Fibroblast of gingiva (primary cell): Measurements from ENCODE around the gene KRTAP13-2.

Experiments
- DNase-seq: peaks from one replicate; pipeline ENCODE4 v3.0.0-alpha.2; 2011; ENCODE audit warnings: low read depth

The KRTAP13-2 gene

GRCh38 chr21:30372139-30372770 lies at the start of gene KRTAP13-2:
KRTAP13-2 (minus strand) TSS chr21:30372271; CDS start chr21:30372213, 58 bp downstream.
- DNase-seq, result no peak

- no peak for DNase-seq
These were observed 43.9 kb upstream of the KRTAP13-2 start for GRCh38 chr21:30415993-30416392.

- DNase-seq, result peak; percentile 4
These were observed 36.9 kb upstream of the KRTAP13-2 start for GRCh38 chr21:30408782-30409494.

GRCh38 chr21:30395731-30396130 lies 23.7 kb upstream of the KRTAP13-2 start, which contains the start of gene KRTAP13-1:
KRTAP13-1 (plus strand) TSS chr21:30396031; CDS start chr21:30396087, 56 bp downstream.
- DNase-seq, result no peak

- no peak for DNase-seq
These were observed 19.5 kb upstream of the KRTAP13-2 start for GRCh38 chr21:30391492-30392025.

GRCh38 chr21:30382201-30382600 lies 10.1 kb upstream of the KRTAP13-2 start:
- no peak for DNase-seq

GRCh38 chr21:30355906-30356305 lies 16.2 kb downstream of the KRTAP13-2 start:
- DNase-seq, result no peak

GRCh38 chr21:30354308-30355005 lies 17.6 kb downstream of the KRTAP13-2 start:
- DNase-seq, result no peak

- DNase-seq, result no peak
These were observed 20.5 kb downstream of the KRTAP13-2 start for GRCh38 chr21:30351534-30351933.

- no peak for DNase-seq
These were observed 22.5 kb downstream of the KRTAP13-2 start for GRCh38 chr21:30349572-30349971.

GRCh38 chr21:30348506-30348905 lies 23.6 kb downstream of the KRTAP13-2 start, which contains the start of gene KRTAP23-1:
KRTAP23-1 (minus strand) TSS chr21:30348606; CDS start chr21:30348606, 0 bp downstream.
- no peak for DNase-seq

GRCh38 chr21:30345014-30345413 lies 27.1 kb downstream of the KRTAP13-2 start:
- no peak for DNase-seq

GRCh38 chr21:30340714-30341573 lies 31.1 kb downstream of the KRTAP13-2 start:
- DNase-seq, result no peak

- DNase-seq, result no peak
These were observed 33.4 kb downstream of the KRTAP13-2 start for GRCh38 chr21:30338717-30339116.

GRCh38 chr21:30337772-30338171 lies 34.3 kb downstream of the KRTAP13-2 start:
- no peak for DNase-seq

GRCh38 chr21:30337276-30337744 lies 34.8 kb downstream of the KRTAP13-2 start, which contains the start of gene KRTAP27-1:
KRTAP27-1 (minus strand) TSS chr21:30337694; CDS start chr21:30337668, 26 bp downstream.
- DNase-seq, result no peak

- DNase-seq, result peak; percentile 10
These were observed 35.5 kb downstream of the KRTAP13-2 start for GRCh38 chr21:30336596-30336995.

GRCh38 chr21:30333736-30334135 lies 38.3 kb downstream of the KRTAP13-2 start:
- DNase-seq, result no peak

GRCh38 chr21:30332681-30333080 lies 39.4 kb downstream of the KRTAP13-2 start:
- no peak for DNase-seq

- no peak for DNase-seq
These were observed 42.7 kb downstream of the KRTAP13-2 start for GRCh38 chr21:30329203-30329875.

- no peak for DNase-seq
These were observed 45.7 kb downstream of the KRTAP13-2 start for GRCh38 chr21:30326390-30326789.
